ENCODE measurements around the gene KEL. TPM values are rescaled to one million over a fixed set of nuclear protein-coding genes. Genes with fewer than 3 reads are reported as not detected.

KEL gene
- 1.6 TPM for total RNA-seq
- long read RNA-seq = 0 reads

- H3K36me3 ChIP-seq = no peaks in the 10 kb centered on the region
- no peaks in the 10 kb centered on the region for H3K4me1 ChIP-seq
- H3K27me3 ChIP-seq (ENCODE audit: low read depth) = no peaks in the 10 kb centered on the region
- H3K27ac ChIP-seq = no peak within 1 kb of the TSS
- no peak for ATAC-seq
- no peak for TF ChIP-seq CTCF (IDR thresholded peaks at IDR 0.05)
- intact Hi-C loops (cut with DNase I) = no loop called here
- no peak for DNase-seq
- H3K9me3 ChIP-seq = no peaks in the 10 kb centered on the region
- no peak within 1 kb of the TSS for H3K4me3 ChIP-seq
These were observed at the start of gene KEL for GRCh38 chr7:142961973-142962926. KEL (minus strand) TSS chr7:142962363; CDS start chr7:142962206, 157 bp downstream.

- Histone ChIP-seq H3K36me3 (no peaks in the 10 kb centered on the region), H3K4me3 (no peak overlapping the region), H3K4me1 (peaks cover 1% of the 10 kb centered on the region), H3K27me3 (ENCODE audit: low read depth) (peaks cover 4% of the 10 kb centered on the region), H3K27ac (no peak overlapping the region), H3K9me3 (no peaks in the 10 kb centered on the region)
- ATAC-seq = peak; percentile 93 to 96
- intact Hi-C loops (cut with DNase I) = loop anchor here (5.0 kb wide), 1 partner anchor 209 kb away; no protein-coding TSS in a partner anchor
- peak; percentile 96 for TF ChIP-seq CTCF (IDR thresholded peaks at IDR 0.05)
- peak; percentile 85 for DNase-seq
These were observed 46.1 kb upstream of the KEL start for GRCh38 chr7:143008007-143008901.

GRCh38 chr7:143005632-143006260, 43.6 kb upstream of the KEL start:
- DNase-seq (no peak), ATAC-seq (no peak)
- Histone ChIP-seq H3K4me3 (no peak overlapping the region), H3K27ac (no peak overlapping the region), H3K9me3 (no peaks in the 10 kb centered on the region), H3K36me3 (no peaks in the 10 kb centered on the region), H3K27me3 (ENCODE audit: low read depth) (peaks cover 4% of the 10 kb centered on the region), H3K4me1 (peaks cover 5% of the 10 kb centered on the region)
- no peak for TF ChIP-seq CTCF (IDR thresholded peaks at IDR 0.05)
- intact Hi-C loops (cut with DNase I) = loop anchor here (5.0 kb wide), 1 partner anchor 212 kb away; no protein-coding TSS in a partner anchor

GRCh38 chr7:143003393-143004051, 41.4 kb upstream of the KEL start:
- TF ChIP-seq CTCF (IDR thresholded peaks at IDR 0.05) = peak; percentile 72
- H3K4me1 ChIP-seq = peaks cover 5% of the 10 kb centered on the region
- peak overlapping the region; percentile 29 for H3K4me3 ChIP-seq
- no peak overlapping the region for H3K27ac ChIP-seq
- intact Hi-C loops (cut with DNase I) = no loop called here
- no peaks in the 10 kb centered on the region for H3K9me3 ChIP-seq
- DNase-seq (no peak), ATAC-seq (peak; percentile 81 to 84)
- H3K27me3 ChIP-seq (ENCODE audit: low read depth) = peaks cover 4% of the 10 kb centered on the region
- H3K36me3 ChIP-seq = no peaks in the 10 kb centered on the region
